DND-41 (cell line): ENCODE measurements around the gene NFE2L1.

Source experiments
- ATAC-seq: fragments of 200-7000 bp; cut with Tn5 transposase; 3 replicates; pipeline ENCODE4 v1.9.1; 2021; ENCODE audit warnings: low read depth; ENCODE audit not compliant: insufficient read depth
- DNase-seq: peaks from one replicate; pipeline ENCODE4 v3.0.0-alpha.2; 2020
- H2AFZ ChIP-seq: 2 replicates; pipeline ENCODE4 v1.6.0; 2012; ENCODE audit warnings: low read depth, low read length
- H3K27ac ChIP-seq: 2 replicates; pipeline ENCODE4 v1.5.1; 2012; ENCODE audit warnings: low read length, inconsistent platforms
- H3K27me3 ChIP-seq: fragments of 200-600 bp; sonication (generic); 2 replicates; pipeline ENCODE4 v1.6.0; 2012; ENCODE audit warnings: low read length, mild to moderate bottlenecking, inconsistent platforms; ENCODE audit not compliant: insufficient read depth, poor library complexity
- H3K36me3 ChIP-seq: 2 replicates; pipeline ENCODE4 v1.5.1; 2012; ENCODE audit warnings: low read length, inconsistent platforms; ENCODE audit not compliant: insufficient read depth
- H3K4me1 ChIP-seq: 2 replicates; pipeline ENCODE4 v1.5.1; 2012; ENCODE audit warnings: mild to moderate bottlenecking, low read length; ENCODE audit not compliant: insufficient read depth
- H3K4me2 ChIP-seq: 2 replicates; pipeline ENCODE4 v1.6.0; 2012; ENCODE audit warnings: mild to moderate bottlenecking, moderate library complexity, low read length, inconsistent platforms; ENCODE audit not compliant: insufficient read depth
- H3K4me3 ChIP-seq, 2 experiments: fragments of 200-600 bp in 1 of 2; shearing (Covaris generic) in 1 of 2; 2 replicates each; pipeline ENCODE4 v1.5.1; 2012 to 2016; ENCODE audit warnings: inconsistent platforms in 2 of 2, low read length in 2 of 2, mild to moderate bottlenecking in 2 of 2, low read depth in 1 of 2, moderate library complexity in 1 of 2
- H3K79me2 ChIP-seq: 2 replicates; pipeline ENCODE4 v1.6.0; 2012; ENCODE audit warnings: low read length, inconsistent platforms; ENCODE audit not compliant: insufficient read depth
- H3K9ac ChIP-seq: 2 replicates; pipeline ENCODE4 v1.6.0; 2012; ENCODE audit warnings: low read depth, mild to moderate bottlenecking, inconsistent platforms, low read length, moderate library complexity
- H3K9me3 ChIP-seq: 2 replicates; pipeline ENCODE4 v1.5.1; 2012; ENCODE audit warnings: low read length, moderate library complexity, mild to moderate bottlenecking, inconsistent platforms; ENCODE audit not compliant: insufficient read depth, severe bottlenecking
- H4K20me1 ChIP-seq: 2 replicates; pipeline ENCODE4 v1.6.0; 2012; ENCODE audit warnings: low read length; ENCODE audit not compliant: insufficient read depth
- CTCF ChIP-seq: IDR thresholded peaks from 2 replicates; pipeline ENCODE4 v1.5.1; 2012; ENCODE audit warnings: borderline replicate concordance, low read length, moderate library complexity, mild to moderate bottlenecking; ENCODE audit not compliant: poor library complexity, severe bottlenecking; ENCODE audit errors: extremely low read depth
- EZH2 ChIP-seq: IDR thresholded peaks from 3 replicates; pipeline ENCODE4 v1.6.1; 2012; ENCODE audit warnings: borderline replicate concordance, low read depth, mild to moderate bottlenecking, moderate library complexity, low read length, inconsistent platforms; ENCODE audit not compliant: severe bottlenecking

The NFE2L1 gene

GRCh38 chr17:48004983-48005382 lies 43.2 kb upstream of the NFE2L1 start:
- H2AFZ ChIP-seq, result no peak overlapping the region
- no peaks in the 10 kb centered on the region for H4K20me1 ChIP-seq
- H3K36me3 ChIP-seq, result no peaks in the 10 kb centered on the region
- no peak overlapping the region for H3K4me3 ChIP-seq
- TF ChIP-seq EZH2 (no peak), CTCF (no peak)
- H3K27ac ChIP-seq, result no peak overlapping the region
- ATAC-seq (no peak), DNase-seq (no peak)
- H3K4me2 ChIP-seq, result no peak overlapping the region
- no peaks in the 10 kb centered on the region for H3K9me3 ChIP-seq
- H3K4me1 ChIP-seq, result peaks cover 10% of the 10 kb centered on the region
- H3K27me3 ChIP-seq, result no peaks in the 10 kb centered on the region
- H3K9ac ChIP-seq, result no peak overlapping the region
- H3K79me2 ChIP-seq, result no peaks in the 10 kb centered on the region

GRCh38 chr17:48006936-48007709 lies 41.0 kb upstream of the NFE2L1 start:
- no peaks in the 10 kb centered on the region for H3K36me3 ChIP-seq
- TF ChIP-seq EZH2 (no peak), CTCF (no peak)
- H2AFZ ChIP-seq, result no peak overlapping the region
- ATAC-seq (no peak), DNase-seq (no peak)
- peaks cover 19% of the 10 kb centered on the region for H3K4me1 ChIP-seq
- H3K27me3 ChIP-seq, result peaks cover 5% of the 10 kb centered on the region
- H3K4me2 ChIP-seq, result no peak overlapping the region
- no peak overlapping the region for H3K27ac ChIP-seq
- H3K9me3 ChIP-seq, result no peaks in the 10 kb centered on the region
- no peak overlapping the region for H3K4me3 ChIP-seq
- no peaks in the 10 kb centered on the region for H4K20me1 ChIP-seq
- H3K79me2 ChIP-seq, result no peaks in the 10 kb centered on the region
- H3K9ac ChIP-seq, result no peak overlapping the region

GRCh38 chr17:48010193-48010592 lies 38.0 kb upstream of the NFE2L1 start:
- H3K4me2 ChIP-seq, result no peak overlapping the region
- H3K9ac ChIP-seq, result no peak overlapping the region
- H3K27me3 ChIP-seq, result peaks cover 33% of the 10 kb centered on the region
- ATAC-seq (no peak), DNase-seq (no peak)
- no peak for TF ChIP-seq CTCF
- no peak for TF ChIP-seq EZH2
- H3K4me1 ChIP-seq, result peaks cover 16% of the 10 kb centered on the region
- peaks cover 6% of the 10 kb centered on the region; the same call in 1 of the 2 replicates for H4K20me1 ChIP-seq
- H2AFZ ChIP-seq, result no peak overlapping the region
- H3K9me3 ChIP-seq, result no peaks in the 10 kb centered on the region
- H3K4me3 ChIP-seq, result no peak overlapping the region
- H3K79me2 ChIP-seq, result no peaks in the 10 kb centered on the region
- H3K36me3 ChIP-seq, result no peaks in the 10 kb centered on the region
- H3K27ac ChIP-seq, result no peak overlapping the region
